Activated naive CD4-positive, alpha-beta T cell (primary cell): ENCODE results near the gene OLFM1.
"Not testable (repeated sequence)": the region's sequence is repeated elsewhere in the genome, so short reads cannot be mapped to it uniquely, and the experiment has no call there.

Source experiments
- DNase-seq, 4 experiments: peaks; one replicate each; lab custom pipeline; 2025; lab: John Stamatoyannopoulos, UW

OLFM1 gene

GRCh38 chr9:135060461-135061116 is 26.9 kb upstream of the OLFM1 start:
- no peak for DNase-seq

DNA sequence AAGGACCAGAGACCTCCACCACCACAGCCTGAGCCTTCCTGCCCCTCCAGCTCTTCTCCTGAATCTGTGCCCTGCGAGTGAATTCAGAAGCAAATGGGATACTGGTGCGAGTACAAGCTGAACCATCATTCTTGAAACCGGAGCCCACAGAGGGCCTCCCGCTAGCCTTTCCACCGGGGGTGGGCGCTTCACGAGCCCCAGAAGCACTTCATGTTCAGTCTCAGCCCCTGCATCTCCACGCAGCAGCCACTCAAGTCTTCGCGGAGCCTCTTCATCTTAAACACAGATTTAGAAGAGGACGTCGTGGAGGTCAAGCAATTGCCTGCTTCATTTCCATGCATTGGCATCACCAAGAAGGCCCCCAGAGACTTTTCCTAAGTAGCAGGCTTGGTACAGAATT is 26.0 kb upstream of the OLFM1 start:
- DNase-seq: no peak

DNA sequence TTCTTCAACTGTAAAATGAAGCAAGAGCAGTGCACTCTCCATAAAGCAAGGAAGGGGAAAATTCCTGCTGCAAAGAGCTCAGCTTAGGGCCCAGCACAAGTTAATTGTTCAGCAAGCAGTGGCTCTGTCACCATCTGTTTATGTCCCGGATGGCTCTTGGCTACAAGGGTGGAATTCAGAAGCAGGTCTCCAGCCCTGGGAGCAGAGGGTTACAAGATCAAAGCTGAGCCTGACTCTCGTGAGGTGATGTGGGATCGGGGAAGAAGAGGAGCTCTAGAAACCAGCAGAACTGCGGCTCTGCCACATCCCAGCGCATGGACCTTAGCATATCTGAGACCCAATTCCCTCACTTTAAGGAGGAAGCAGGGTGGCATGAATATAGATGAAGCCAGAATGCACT is 25.2 kb upstream of the OLFM1 start:
- DNase-seq: no peak

- not testable (repeated sequence) for DNase-seq
These were observed 24.0 kb upstream of the OLFM1 start for GRCh38 chr9:135063466-135063865.

GRCh38 chr9:135063888-135064287 is 23.6 kb upstream of the OLFM1 start:
- DNase-seq: not testable (repeated sequence)

DNA sequence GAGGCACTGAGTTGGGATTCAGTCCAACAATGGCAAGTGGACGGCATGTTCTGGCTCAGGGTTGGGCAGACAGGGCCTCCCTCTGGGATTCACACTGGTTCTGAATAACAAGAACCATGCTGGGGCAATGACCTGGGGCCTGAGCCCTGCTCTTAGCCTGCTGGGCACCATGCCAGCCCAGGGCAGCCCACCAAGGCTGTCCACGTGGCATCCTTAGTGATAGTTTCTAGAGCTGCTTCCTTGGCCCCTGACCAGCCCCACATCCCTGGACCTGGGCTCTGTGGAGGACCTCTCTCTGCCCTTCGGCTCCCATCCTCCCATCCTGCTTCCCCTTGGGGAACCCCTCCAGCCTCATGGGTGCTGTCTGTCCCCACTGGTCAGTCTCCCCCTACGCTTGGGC is 22.3 kb upstream of the OLFM1 start:
- no peak for DNase-seq

DNA sequence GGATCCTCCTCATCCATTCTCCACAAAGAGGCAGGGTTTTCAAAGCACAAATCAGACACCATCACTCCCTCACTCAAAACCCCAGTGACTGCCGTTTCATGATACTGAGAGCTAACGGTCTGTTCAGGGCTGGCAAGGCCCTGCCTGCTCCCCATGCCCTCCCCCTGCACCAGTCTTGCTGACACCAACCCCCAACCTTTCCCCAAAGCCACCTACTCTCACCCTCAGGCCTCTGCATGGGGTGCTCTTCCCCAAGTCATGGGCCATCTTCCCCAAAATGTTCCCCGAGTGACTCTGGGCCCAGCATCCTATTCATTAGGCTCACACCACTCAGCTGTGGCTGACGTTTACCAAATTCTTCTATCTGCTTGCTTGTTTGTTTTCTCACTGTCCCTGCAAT is 21.7 kb upstream of the OLFM1 start:
- DNase-seq: no peak

GRCh38 chr9:135066291-135066690 is 21.2 kb upstream of the OLFM1 start:
- no peak for DNase-seq

GRCh38 chr9:135067096-135067710 is 20.3 kb upstream of the OLFM1 start:
- DNase-seq: no peak

DNA sequence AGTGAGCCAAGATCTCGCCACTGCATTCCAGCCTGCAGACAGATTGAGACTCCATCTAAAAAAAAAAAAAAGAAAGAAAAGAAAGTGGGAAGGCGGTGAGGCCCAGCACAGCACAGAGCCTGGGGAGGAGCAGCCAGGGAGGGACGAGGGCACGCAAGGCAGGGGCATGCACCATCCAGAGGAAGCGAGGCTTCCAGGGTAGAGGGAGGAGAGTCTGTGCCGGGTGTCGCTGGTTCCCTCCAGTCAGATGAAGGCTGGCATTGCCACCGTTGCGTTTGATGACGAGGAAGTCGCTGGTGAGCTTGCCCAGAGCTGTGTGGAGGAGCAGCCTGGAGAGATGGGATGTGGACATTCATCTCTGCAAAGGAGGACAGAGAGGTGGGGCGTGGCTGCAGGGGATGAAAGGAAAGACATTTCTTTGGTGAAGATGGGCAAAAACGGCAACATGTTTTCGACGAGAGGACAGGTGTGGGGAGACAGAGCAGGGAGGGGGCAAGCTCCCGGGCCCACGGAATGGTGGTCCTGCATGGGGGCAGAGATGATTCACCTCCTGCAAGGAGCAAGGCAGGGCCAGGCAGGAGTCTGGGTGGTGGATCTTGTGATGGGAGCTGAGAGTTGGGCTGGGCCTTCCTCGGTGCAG is 18.6 kb upstream of the OLFM1 start:
- no peak for DNase-seq

DNA sequence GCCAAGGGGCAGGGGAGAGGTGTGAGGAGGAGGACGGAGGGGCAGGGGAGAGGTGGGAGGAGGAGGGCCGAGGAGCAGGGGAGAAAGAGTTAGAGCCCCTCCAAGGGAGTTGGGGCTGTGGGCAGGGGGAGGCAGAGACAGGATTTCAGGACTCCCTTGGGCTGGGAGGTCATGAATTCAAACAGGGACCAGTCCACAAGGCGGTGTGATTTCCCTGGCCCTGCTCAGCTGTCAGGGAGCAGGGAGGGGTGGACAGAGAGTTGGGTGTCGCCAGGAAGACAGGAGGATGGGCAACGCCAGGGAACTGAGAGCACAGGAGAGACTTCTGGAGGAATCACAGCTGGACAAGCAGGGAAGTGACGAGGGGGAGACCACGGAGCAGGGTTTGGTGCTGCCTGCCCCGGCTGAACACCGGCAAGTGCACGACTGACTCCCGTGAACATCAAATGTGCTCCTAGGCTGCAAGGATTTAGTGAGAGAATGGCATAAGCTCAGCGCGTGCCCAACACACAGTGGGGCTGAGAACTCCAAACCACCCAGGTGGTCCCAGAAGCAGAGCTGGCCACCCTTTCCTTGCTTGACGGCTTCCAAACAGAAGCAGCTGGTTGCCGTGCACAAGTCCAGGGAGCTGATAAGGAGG is 17.8 kb upstream of the OLFM1 start:
- no peak for DNase-seq

DNA sequence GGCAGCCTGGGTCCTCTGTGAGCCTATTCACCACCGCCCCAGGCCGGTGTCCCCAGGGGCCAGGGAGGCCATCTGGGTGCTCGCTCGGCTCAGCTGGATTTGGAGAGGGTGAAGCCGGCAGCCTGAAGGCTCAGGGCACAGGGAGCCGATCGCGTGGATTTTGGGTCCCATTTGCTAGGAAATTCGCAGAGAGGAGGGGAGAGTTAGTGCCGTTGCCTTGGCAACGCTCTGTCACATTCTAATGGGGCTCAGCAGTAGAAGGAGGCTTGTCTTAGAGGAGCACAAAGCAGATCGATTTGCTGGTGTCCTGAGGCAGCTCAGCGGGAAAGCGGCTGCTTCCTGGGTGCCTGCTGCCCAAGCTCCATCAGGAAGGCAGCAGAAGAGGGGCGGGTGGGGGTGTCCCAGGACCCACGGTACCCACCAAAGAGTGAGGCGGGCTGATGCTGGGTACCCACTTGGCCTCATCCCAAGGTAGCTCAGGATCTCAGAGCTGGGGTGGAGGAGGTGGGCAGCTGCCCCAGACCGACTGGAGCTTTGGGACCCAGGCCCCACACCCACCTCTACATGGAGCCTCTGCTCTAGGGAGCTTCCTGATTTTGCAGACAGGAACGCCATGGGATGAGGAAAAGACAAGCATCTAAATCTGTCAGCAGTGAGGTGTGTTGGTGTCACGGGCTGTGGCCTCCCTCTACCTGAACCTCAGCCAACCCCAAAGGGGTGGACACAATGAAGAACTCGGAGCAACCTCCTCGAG is 17.1 kb upstream of the OLFM1 start:
- no peak for DNase-seq

DNA sequence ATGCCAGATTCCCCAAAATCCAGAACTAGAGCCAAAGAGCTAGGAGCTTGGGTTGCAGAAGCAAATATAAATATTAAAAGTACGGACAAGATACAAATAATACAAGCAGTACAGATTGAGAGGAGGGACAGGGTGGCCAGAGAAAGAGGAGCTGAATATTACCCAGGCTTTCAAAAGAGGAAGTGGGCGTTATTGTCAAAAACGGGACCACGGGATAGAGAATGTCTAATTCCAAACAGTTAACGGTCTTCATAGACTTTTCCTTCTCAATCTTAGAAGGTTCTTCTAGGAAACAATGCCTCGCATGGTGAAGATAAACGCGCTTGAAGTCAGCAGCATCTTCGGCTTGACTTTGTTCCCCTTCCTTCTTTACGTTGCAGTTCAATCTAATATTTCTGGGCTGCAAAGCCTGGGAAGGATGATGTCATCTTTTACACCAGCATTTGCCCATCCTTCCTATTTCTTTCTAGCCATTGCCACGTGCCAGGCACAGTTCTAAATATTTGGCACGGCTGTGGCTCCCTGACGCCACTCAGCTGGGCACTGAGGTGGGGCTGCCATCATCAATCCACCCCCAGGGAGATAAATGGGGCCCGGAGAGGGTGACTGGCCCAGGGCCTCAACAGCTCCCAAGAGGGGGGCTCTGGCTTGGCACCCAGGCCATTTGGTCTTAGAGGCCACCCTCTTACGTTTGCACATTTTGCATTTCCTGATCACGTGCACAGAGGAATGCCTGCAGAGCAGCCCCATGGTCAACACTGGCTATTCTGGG is 16.3 kb upstream of the OLFM1 start:
- DNase-seq: no peak

DNA sequence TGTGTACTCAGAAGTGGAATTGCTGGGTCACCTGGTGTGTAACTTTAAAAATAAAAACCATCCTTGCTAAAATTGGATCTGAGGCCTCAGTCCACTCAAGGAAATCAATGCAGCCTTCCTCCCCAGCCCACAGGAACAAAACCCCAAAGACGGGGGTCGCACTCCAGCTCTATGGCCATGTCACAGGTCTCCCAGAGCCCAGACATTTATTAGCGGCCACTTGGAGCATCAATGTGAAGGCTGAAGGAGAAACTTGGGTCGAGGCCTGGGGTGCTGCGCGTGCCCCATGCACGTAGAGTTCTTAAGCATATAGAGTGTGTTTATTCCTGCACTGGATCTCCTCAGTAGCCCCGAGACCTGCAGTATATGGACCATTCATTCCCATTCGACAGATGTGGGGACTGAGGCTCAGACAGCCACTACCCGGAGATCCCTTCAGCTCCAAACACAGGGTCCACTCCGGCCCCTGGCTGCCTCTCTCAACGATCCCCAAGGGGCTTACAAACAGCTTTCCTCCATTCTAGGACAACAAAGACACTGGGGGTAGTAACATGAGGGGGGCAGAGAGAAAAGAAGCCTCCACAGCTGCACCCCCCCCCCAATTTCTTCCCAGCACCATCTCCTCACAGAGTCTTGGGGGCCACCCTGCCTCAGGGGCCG is 14.3 kb upstream of the OLFM1 start:
- no peak for DNase-seq

DNA sequence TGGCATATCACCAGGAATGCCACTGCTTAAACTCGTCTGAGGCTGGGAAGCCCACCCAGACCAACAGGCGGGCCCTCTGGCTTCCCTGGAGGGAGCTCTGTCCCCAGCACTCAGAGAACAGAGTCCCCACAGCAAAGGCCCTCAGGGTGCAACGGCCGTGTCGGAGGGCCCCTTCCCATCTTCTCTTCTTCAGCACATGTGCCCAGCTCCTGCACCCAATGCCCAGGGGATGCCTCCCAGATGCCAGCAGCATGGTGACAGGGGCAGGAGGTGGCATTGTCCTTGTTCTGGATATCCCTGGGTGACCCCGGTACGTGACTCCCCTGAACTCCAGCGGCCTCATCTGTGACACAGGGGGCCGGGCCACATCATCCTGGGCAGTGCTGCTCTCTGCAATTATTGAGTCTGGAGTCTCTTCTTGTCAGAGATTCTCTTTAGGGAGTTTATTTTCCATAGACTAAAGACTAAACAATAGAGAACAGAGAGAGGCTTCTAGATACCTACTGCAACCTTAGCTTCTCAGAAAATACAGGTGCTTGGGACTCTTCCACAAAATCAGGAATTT is 13.6 kb upstream of the OLFM1 start:
- no peak for DNase-seq

DNA sequence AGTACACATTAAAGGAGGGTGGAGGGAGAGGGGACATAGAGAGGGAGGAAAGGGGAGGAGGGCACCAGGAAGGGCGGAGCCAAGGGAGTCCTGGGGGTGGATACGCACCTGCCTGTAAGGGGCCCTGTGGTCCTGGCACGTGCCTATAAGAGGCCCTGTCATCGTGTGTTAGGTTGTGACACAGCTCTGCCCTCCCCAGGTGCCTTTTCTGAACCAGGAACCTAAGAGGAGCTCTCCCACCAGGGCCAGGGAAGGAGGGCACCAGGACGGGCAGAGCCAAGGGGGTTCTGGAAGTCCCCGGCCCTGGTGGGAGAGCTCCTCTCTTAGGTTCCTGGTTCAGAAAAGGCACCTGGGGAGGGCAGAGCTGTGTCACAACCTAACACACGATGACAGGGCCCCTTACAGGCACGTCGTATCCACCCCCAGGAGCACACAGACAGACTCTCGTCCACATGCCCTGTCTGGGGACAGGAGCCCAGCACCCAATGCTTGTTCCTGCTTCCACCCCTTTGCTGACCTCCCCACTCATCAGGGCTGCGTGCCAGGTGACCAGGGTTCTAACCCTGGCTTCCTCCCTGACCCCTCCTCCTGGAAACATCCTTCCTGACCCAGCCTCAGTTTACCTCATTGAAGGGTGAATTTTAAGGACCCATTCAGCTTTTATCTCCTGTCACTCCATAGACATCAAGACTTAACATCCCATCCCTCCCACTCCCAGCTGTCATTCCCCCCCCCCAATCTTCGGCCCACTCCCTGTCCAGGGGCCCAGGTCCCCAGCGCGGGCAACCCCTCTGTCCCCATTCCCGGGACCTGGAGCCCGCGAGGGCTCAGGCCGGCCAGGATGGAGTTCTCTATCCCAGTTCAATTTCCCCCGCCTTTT is 12.9 kb upstream of the OLFM1 start:
- DNase-seq: no peak

GRCh38 chr9:135075234-135076142 is 12.0 kb upstream of the OLFM1 start:
- no peak for DNase-seq

DNA sequence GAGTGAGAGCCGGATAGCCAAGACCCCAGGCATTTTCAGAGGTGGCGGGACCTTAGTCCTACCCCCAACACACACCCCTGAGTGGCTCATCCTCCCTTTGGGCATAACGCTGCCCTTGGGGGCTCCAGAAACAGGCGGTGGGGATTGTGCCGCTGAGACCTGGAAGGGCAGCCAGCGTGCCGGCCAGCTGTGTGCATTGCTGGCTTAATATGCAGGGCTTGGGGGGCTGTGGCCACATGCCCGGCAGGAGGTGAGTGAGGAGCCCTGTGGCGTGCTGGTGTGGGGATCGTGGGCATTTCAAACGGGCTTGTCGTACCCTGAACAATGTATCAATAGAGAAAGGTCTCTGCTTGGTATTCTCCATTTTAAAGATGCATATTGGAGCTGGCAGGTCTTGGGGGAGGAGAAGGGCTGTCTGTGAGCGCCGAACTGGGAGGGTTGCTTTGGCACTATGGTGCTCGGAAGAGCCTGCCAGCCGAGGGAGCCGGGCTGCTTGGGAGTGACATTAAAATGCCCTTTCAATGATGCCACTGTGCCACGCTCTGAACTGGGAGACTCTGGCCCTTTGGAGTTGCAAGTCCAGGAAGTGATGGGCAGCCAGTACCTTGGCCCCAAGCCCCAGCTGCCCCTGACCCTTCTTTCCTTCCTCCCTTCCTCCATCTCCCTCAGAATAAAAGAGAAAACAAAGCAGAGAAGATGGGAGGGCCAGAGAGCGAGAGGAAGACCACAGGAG is 11.2 kb upstream of the OLFM1 start:
- no peak for DNase-seq
